Activated T-cell treated with anti-CD3 and anti-CD28 coated beads, Interleukin-2, amount 50 U/mL, for 72 hours (primary cell): ENCODE measurements around the gene TNFRSF13B. TPM values are rescaled to one million over a fixed set of nuclear protein-coding genes. Genes with fewer than 3 reads are reported as not detected.
"Not testable (repeated sequence)": the region's sequence is repeated elsewhere in the genome, so short reads cannot be mapped to it uniquely, and the experiment has no call there.

Experiments used
- ATAC-seq, 2 donors: fragments of 150-1000 bp; cut with Tn5 transposase; replicated peaks in 1 of 2; 2 replicates each; pipeline ENCODE4 v1.10.0; 2021; ENCODE audit warnings: moderate library complexity in 2 of 2, mild to moderate bottlenecking in 1 of 2
- DNase-seq, 2 donors: peaks; one replicate each; pipeline ENCODE4 v3.0.0; 2021 to 2022; ENCODE audit warnings: mixed read lengths in 1 of 2
- H3K27ac Mint-ChIP-seq: one replicate; pipeline ENCODE4 v1.8.0; 2022; ENCODE audit warnings: mild to moderate bottlenecking, moderate library complexity, mixed read lengths
- H3K27me3 Mint-ChIP-seq: one replicate; pipeline ENCODE4 v1.8.0; 2022; ENCODE audit warnings: low read depth, mixed read lengths
- H3K36me3 Mint-ChIP-seq, 2 donors: one replicate each; pipeline ENCODE4 v1.8.0; 2022; ENCODE audit warnings: mixed read lengths in 2 of 2, mild to moderate bottlenecking in 1 of 2; ENCODE audit not compliant: insufficient read depth in 2 of 2
- H3K4me1 Mint-ChIP-seq: one replicate; pipeline ENCODE4 v1.8.0; 2022; ENCODE audit warnings: low read depth, mixed read lengths
- H3K4me3 Mint-ChIP-seq, 2 donors: one replicate each; pipeline ENCODE4 v1.8.0; 2022; ENCODE audit warnings: mild to moderate bottlenecking in 2 of 2, mixed read lengths in 2 of 2, moderate library complexity in 2 of 2
- H3K9me3 Mint-ChIP-seq, 2 donors: one replicate each; pipeline ENCODE4 v1.8.0; 2022; ENCODE audit warnings: mixed read lengths in 2 of 2
- total RNA-seq, 2 donors: library from RNA; stranded (reverse); gene quantifications; one replicate each; pipeline ENCODE4 v1.2.3, GENCODE V29; 2022

The TNFRSF13B gene
- not detected for total RNA-seq

- H3K27me3 Mint-ChIP-seq: peaks cover 20% of the 10 kb centered on the region
- no peaks in the 10 kb centered on the region for H3K36me3 Mint-ChIP-seq
- DNase-seq: no peak
- no peak within 1 kb of the TSS for H3K27ac Mint-ChIP-seq
- ATAC-seq: no peak
- H3K4me1 Mint-ChIP-seq: peaks cover 5% of the 10 kb centered on the region
- H3K9me3 Mint-ChIP-seq: no peaks in the 10 kb centered on the region
- no peak within 1 kb of the TSS for H3K4me3 Mint-ChIP-seq
Observed at GRCh38 chr17:16971458-16972338, at the start of gene TNFRSF13B. Gene TNFRSF13B (minus strand): TSS chr17:16972118. CDS start chr17:16972075, 43 bp downstream.

GRCh38 chr17:17021194-17021863 is 49.4 kb upstream of the TNFRSF13B start:
- peaks cover 17% of the 10 kb centered on the region for H3K4me1 Mint-ChIP-seq
- H3K9me3 Mint-ChIP-seq: no peaks in the 10 kb centered on the region
- no peaks in the 10 kb centered on the region for H3K27me3 Mint-ChIP-seq
- H3K36me3 Mint-ChIP-seq: no peaks in the 10 kb centered on the region
- no peak overlapping the region for H3K27ac Mint-ChIP-seq
- DNase-seq: no peak
- no peak overlapping the region for H3K4me3 Mint-ChIP-seq
- ATAC-seq: no peak

GRCh38 chr17:17020821-17021193 is 48.9 kb upstream of the TNFRSF13B start:
- no peaks in the 10 kb centered on the region for H3K27me3 Mint-ChIP-seq
- no peak overlapping the region for H3K4me3 Mint-ChIP-seq
- no peaks in the 10 kb centered on the region for H3K9me3 Mint-ChIP-seq
- peaks cover 21% of the 10 kb centered on the region for H3K4me1 Mint-ChIP-seq
- DNase-seq (no peak), ATAC-seq (no peak)
- H3K27ac Mint-ChIP-seq: no peak overlapping the region
- H3K36me3 Mint-ChIP-seq: no peaks in the 10 kb centered on the region

GRCh38 chr17:17019891-17020456 is 48.1 kb upstream of the TNFRSF13B start:
- Mint-ChIP-seq H3K36me3 (no peaks in the 10 kb centered on the region), H3K9me3 (no peaks in the 10 kb centered on the region), H3K27me3 (no peaks in the 10 kb centered on the region), H3K4me3 (no peak overlapping the region), H3K27ac (no peak overlapping the region), H3K4me1 (peaks cover 29% of the 10 kb centered on the region)
- no peak for ATAC-seq
- DNase-seq: no peak

- H3K27me3 Mint-ChIP-seq: no peaks in the 10 kb centered on the region
- ATAC-seq (no peak), DNase-seq (no peak)
- H3K36me3 Mint-ChIP-seq: no peaks in the 10 kb centered on the region
- no peak overlapping the region for H3K27ac Mint-ChIP-seq
- peaks cover 29% of the 10 kb centered on the region for H3K4me1 Mint-ChIP-seq
- H3K4me3 Mint-ChIP-seq: no peak overlapping the region
- no peaks in the 10 kb centered on the region for H3K9me3 Mint-ChIP-seq
Observed at GRCh38 chr17:17019430-17019762, 47.5 kb upstream of the TNFRSF13B start.

- Mint-ChIP-seq H3K27ac (no peak overlapping the region), H3K4me1 (peaks cover 29% of the 10 kb centered on the region), H3K36me3 (no peaks in the 10 kb centered on the region), H3K4me3 (no peak overlapping the region), H3K9me3 (no peaks in the 10 kb centered on the region), H3K27me3 (no peaks in the 10 kb centered on the region)
- ATAC-seq (no peak), DNase-seq (no peak)
Observed at GRCh38 chr17:17018612-17019429, 46.9 kb upstream of the TNFRSF13B start.

GRCh38 chr17:17018021-17018441 is 46.1 kb upstream of the TNFRSF13B start:
- ATAC-seq: no peak
- DNase-seq: no peak
- Mint-ChIP-seq H3K4me1 (peaks cover 29% of the 10 kb centered on the region), H3K36me3 (no peaks in the 10 kb centered on the region), H3K4me3 (no peak overlapping the region), H3K9me3 (no peaks in the 10 kb centered on the region), H3K27ac (no peak overlapping the region), H3K27me3 (no peaks in the 10 kb centered on the region)

GRCh38 chr17:17017343-17018014 is 45.6 kb upstream of the TNFRSF13B start:
- ATAC-seq (no peak), DNase-seq (no peak)
- Mint-ChIP-seq H3K4me1 (peaks cover 29% of the 10 kb centered on the region), H3K36me3 (no peaks in the 10 kb centered on the region), H3K27ac (peak overlapping the region; percentile 22), H3K4me3 (no peak overlapping the region), H3K27me3 (no peaks in the 10 kb centered on the region), H3K9me3 (no peaks in the 10 kb centered on the region)

- DNase-seq, H3K4me3 Mint-ChIP-seq, H3K36me3 Mint-ChIP-seq, H3K9me3 Mint-ChIP-seq, H3K27me3 Mint-ChIP-seq: not testable (repeated sequence)
- Mint-ChIP-seq H3K27ac (peak overlapping the region; percentile 57), H3K4me1 (peaks cover 29% of the 10 kb centered on the region)
- peak in 1 of 2 donors; percentile 59 for ATAC-seq
Observed at GRCh38 chr17:17016199-17017197, 44.6 kb upstream of the TNFRSF13B start.

GRCh38 chr17:17015230-17015629 is 43.3 kb upstream of the TNFRSF13B start:
- Mint-ChIP-seq H3K9me3 (no peaks in the 10 kb centered on the region), H3K27me3 (no peaks in the 10 kb centered on the region), H3K36me3 (no peaks in the 10 kb centered on the region), H3K27ac (no peak overlapping the region), H3K4me1 (peaks cover 29% of the 10 kb centered on the region), H3K4me3 (no peak overlapping the region)
- ATAC-seq (no peak), DNase-seq (no peak)

GRCh38 chr17:17014748-17015124 is 42.8 kb upstream of the TNFRSF13B start:
- not testable (repeated sequence) for H3K4me3 Mint-ChIP-seq, H3K9me3 Mint-ChIP-seq, H3K36me3 Mint-ChIP-seq, H3K27me3 Mint-ChIP-seq, H3K27ac Mint-ChIP-seq, DNase-seq, ATAC-seq
- peaks cover 29% of the 10 kb centered on the region for H3K4me1 Mint-ChIP-seq
